GM12872 (cell line): ENCODE data around the gene CETN3.

ENCODE experiments used
- TF ChIP-seq, protein P1 (sequence below): IDR thresholded peaks from 3 replicates; pipeline ENCODE4 v1.5.1; 2011; ENCODE audit warnings: low read depth, mild to moderate bottlenecking, low read length, moderate library complexity; ENCODE audit not compliant: insufficient read depth

The CETN3 gene

DNA sequence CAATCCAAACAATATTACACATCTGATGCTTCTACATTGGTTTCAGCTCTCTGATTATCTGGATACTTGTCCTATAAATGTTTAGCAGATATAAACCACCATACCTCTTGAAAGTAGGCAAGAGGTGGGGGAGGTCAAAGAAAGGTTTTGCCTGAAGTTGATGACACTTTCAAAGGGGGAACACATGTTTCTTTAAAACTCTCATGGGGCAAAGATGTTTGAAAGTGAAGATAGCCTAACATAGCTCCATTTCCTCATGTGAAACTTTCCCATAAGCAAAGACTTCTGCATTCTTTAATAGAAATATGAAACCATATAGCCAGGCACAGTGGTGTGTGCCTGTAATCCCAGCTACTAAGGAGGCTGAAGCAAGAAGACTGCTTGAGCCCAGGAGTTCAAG lies 62.1 kb downstream of the CETN3 start:
- TF ChIP-seq, protein P1, sequence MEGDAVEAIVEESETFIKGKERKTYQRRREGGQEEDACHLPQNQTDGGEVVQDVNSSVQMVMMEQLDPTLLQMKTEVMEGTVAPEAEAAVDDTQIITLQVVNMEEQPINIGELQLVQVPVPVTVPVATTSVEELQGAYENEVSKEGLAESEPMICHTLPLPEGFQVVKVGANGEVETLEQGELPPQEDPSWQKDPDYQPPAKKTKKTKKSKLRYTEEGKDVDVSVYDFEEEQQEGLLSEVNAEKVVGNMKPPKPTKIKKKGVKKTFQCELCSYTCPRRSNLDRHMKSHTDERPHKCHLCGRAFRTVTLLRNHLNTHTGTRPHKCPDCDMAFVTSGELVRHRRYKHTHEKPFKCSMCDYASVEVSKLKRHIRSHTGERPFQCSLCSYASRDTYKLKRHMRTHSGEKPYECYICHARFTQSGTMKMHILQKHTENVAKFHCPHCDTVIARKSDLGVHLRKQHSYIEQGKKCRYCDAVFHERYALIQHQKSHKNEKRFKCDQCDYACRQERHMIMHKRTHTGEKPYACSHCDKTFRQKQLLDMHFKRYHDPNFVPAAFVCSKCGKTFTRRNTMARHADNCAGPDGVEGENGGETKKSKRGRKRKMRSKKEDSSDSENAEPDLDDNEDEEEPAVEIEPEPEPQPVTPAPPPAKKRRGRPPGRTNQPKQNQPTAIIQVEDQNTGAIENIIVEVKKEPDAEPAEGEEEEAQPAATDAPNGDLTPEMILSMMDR: no peak

DNA sequence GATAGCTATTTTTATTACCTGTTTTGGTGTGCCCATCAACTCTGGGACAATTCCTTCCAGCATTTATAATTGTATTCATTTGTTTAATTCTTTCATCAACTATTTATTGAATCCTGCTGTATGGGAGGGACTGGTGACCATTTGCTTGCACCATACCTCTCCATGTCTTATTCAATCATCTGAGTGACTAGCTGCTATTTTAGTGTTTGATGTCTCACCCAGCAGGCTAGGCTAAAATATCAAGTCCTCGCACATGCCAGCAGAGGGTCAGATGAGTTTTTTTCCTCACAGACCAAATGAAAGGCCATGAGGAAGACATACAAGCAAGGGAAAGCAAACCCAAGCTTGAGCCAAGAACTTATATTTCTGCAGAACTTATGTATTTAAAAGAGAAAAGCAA lies 63.9 kb downstream of the CETN3 start:
- TF ChIP-seq, protein P1: no peak

DNA sequence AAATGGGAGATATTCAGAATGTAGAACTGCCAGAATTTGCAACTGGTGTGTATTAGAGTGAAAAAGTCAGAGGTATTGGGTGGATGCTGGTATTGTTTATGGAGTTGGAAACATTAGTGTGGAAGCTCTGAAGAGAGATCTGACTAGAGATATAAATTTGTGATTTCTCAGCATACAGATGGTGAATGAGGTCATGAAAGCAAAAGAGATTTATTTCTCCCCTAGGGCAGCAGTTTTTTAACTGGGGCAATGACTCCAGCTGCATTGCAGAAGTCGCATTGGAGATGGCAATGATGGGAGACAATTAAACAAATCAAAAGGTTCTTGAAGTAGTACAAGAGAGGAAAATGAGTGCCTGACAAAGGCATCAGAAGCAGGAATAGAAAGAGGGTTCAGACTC lies 64.9 kb downstream of the CETN3 start:
- TF ChIP-seq, protein P1: no peak

DNA sequence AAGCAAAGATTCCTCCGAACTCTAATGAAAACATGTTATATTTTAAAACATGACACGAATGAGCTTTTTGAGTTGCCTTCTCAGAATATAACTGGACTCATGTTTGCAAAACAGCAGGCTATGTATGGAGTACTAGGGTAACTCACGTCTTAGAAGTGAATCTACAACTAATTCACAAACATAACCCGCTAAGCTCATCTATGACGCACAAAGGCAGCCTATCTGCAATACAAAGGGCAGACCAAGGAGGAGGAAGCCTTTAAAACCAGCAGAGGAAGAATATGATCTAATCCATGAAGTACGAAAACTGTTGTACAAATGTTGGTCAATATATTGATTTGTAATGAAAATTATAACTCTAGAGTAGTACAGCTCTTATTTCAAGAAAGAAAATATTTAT lies 67.0 kb downstream of the CETN3 start:
- TF ChIP-seq, protein P1: no peak
